ENCODE data around the gene SRM. TPM values are rescaled to one million over a fixed set of nuclear protein-coding genes. Genes with fewer than 3 reads are reported as not detected.

SRM gene
- total RNA-seq, 1 experiment from 2014 or later: 150 TPM

GRCh38 chr1:11107599-11107998, 47.8 kb upstream of the SRM start:
- CTCF ChIA-PET: no interaction called here
- no TSS peak for BruUV-seq (replicated peaks)
- H3K79me2 ChIP-seq (ENCODE audit: insufficient read depth, low read length): no peaks in the 10 kb centered on the region
- peaks cover 24 to 31% of the 10 kb centered on the region in 2 experiments; a peak in 3 of 4 replicates for H3K36me3 ChIP-seq (ENCODE audit: control insufficient read depth in 1 of 2, insufficient read depth in 2 of 2, low read length in 2 of 2)
- DNase-seq (ENCODE audit: low read depth, low spot score) (no peak), ATAC-seq (no peak)
- H2AFZ ChIP-seq (ENCODE audit: low read depth, low read length, poor library complexity, severe bottlenecking): no peak overlapping the region
- no peaks in the 10 kb centered on the region for H4K20me1 ChIP-seq (ENCODE audit: insufficient read depth)
- RAD21 ChIA-PET (ENCODE audit: low non-redundant PET in 1 of 2, low total read pairs in 2 of 2, uncharacterized antibody in 2 of 2, unreplicated experiment in 2 of 2): no interaction called here
- POLR2A ChIA-PET: interaction anchor here (1.7 kb wide), 1 partner anchor 9 kb away, joined by 4 read pairs; the partner anchor contains the start of gene EXOSC10
- no peak overlapping the region for H3K4me3 ChIP-seq (replicated peaks in 1 of 2; ENCODE audit: low read depth in 1 of 2, low read length in 2 of 2)
- no peaks in the 10 kb centered on the region for H3K4me1 ChIP-seq (ENCODE audit: control insufficient read depth in 1 of 2, insufficient read depth in 2 of 2, low read length in 2 of 2)
- H3K27ac ChIP-seq (ENCODE audit: low read depth, low read length): no peak overlapping the region
- H3K27me3 ChIP-seq (ENCODE audit: insufficient read depth, low read length): no peaks in the 10 kb centered on the region
- no peak for TF ChIP-seq EGR1 (IDR thresholded peaks at IDR 0.05; ENCODE audit: low read depth)
- TF ChIP-seq SRF (IDR thresholded peaks at IDR 0.05; ENCODE audit: low read depth): no peak
- no peak for TF ChIP-seq CTCF (IDR thresholded peaks at IDR 0.05 in 2 of 3, conservative IDR thresholded peaks at IDR 0.05 in 1 of 3; ENCODE audit: borderline replicate concordance in 1 of 3, insufficient read depth in 1 of 3, low read depth in 2 of 3, low read length in 2 of 3)
- TF ChIP-seq SIN3A (IDR thresholded peaks at IDR 0.05; ENCODE audit: low read depth): no peak
- TF ChIP-seq JUND (IDR thresholded peaks at IDR 0.05): no peak
- TF ChIP-seq POLR2A (IDR thresholded peaks at IDR 0.05; ENCODE audit: borderline replicate concordance, extremely low read depth, insufficient read depth, insufficient read length): no peak
- no peak for TF ChIP-seq ZNF274 (IDR thresholded peaks at IDR 0.05; ENCODE audit: low read depth, low read length)
- TF ChIP-seq RAD21 (IDR thresholded peaks at IDR 0.05; ENCODE audit: low read depth): no peak
- TF ChIP-seq POLR2AphosphoS5 (IDR thresholded peaks at IDR 0.05; ENCODE audit: low read depth, low read length): no peak
- H3K9ac ChIP-seq (ENCODE audit: low read length): no peak overlapping the region
- no peaks in the 10 kb centered on the region for H3K9me3 ChIP-seq (ENCODE audit: control insufficient read depth in 1 of 2, insufficient read depth in 1 of 2, low read depth in 1 of 2, low read length in 2 of 2)
- intact Hi-C loops (cut with micrococcal nuclease): no loop called here
- no peak overlapping the region for H3K4me2 ChIP-seq (ENCODE audit: low read length)
- no peaks in the 10 kb centered on the region for H3K9me2 ChIP-seq (ENCODE audit: insufficient read depth)

DNA sequence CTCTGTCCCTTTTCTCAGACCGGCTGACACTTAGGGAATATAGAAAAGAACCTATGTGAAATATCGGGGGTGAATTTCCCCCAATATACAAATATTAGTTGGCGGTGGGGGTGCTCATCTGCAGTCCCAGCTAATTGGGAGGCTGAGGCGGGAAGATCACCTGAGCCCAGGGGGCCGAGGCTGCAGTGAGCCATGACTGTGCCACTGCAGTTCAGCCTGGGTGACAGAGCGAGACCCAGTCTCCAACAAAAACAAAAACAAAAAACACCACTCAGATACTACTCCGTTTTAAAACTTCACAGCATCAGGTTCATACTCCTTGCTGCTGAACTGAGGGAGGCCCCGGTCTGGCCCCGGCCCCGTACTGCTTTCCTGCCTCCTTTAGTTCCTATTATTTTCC, 45.8 kb upstream of the SRM start:
- TF ChIP-seq POLR2AphosphoS5 (IDR thresholded peaks at IDR 0.05; ENCODE audit: low read depth, low read length) (no peak), ZNF274 (IDR thresholded peaks at IDR 0.05; ENCODE audit: low read depth, low read length) (no peak), TCF7L2 (IDR thresholded peaks at IDR 0.05; ENCODE audit: borderline replicate concordance, extremely low read depth, insufficient read depth, insufficient read length) (no peak), REST (IDR thresholded peaks at IDR 0.05; ENCODE audit: low read depth) (no peak), SRF (IDR thresholded peaks at IDR 0.05; ENCODE audit: low read depth) (no peak), JUND (IDR thresholded peaks at IDR 0.05) (no peak)
- TF ChIP-seq, protein P1, sequence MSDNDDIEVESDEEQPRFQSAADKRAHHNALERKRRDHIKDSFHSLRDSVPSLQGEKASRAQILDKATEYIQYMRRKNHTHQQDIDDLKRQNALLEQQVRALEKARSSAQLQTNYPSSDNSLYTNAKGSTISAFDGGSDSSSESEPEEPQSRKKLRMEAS (IDR thresholded peaks at IDR 0.05): no peak
- Histone ChIP-seq H3K4me2 (ENCODE audit: low read length) (no peak overlapping the region), H3K27me3 (ENCODE audit: insufficient read depth, low read length) (no peaks in the 10 kb centered on the region), H3K9ac (ENCODE audit: low read length) (no peak overlapping the region), H2AFZ (ENCODE audit: low read depth, low read length, poor library complexity, severe bottlenecking) (no peak overlapping the region), H3K4me1 (ENCODE audit: control insufficient read depth in 1 of 2, insufficient read depth in 2 of 2, low read length in 2 of 2) (peaks cover 0 to under 1% of the 10 kb centered on the region in 2 experiments; a peak in 2 of 4 replicates), H3K9me2 (ENCODE audit: insufficient read depth) (no peaks in the 10 kb centered on the region), H3K79me2 (ENCODE audit: insufficient read depth, low read length) (no peaks in the 10 kb centered on the region), H3K27ac (ENCODE audit: low read depth, low read length) (no peak overlapping the region), H3K9me3 (ENCODE audit: control insufficient read depth in 1 of 2, insufficient read depth in 1 of 2, low read depth in 1 of 2, low read length in 2 of 2) (no peaks in the 10 kb centered on the region), H3K4me3 (replicated peaks in 1 of 2; ENCODE audit: low read depth in 1 of 2, low read length in 2 of 2) (no peak overlapping the region), H3K36me3 (ENCODE audit: control insufficient read depth in 1 of 2, insufficient read depth in 2 of 2, low read length in 2 of 2) (peaks cover 19 to 22% of the 10 kb centered on the region in 2 experiments; a peak in 3 of 4 replicates), H4K20me1 (ENCODE audit: insufficient read depth) (no peaks in the 10 kb centered on the region)
- RAD21 ChIA-PET (ENCODE audit: low non-redundant PET in 1 of 2, low total read pairs in 2 of 2, uncharacterized antibody in 2 of 2, unreplicated experiment in 2 of 2): no interaction called here
- ATAC-seq: no peak
- intact Hi-C loops (cut with micrococcal nuclease): no loop called here
- no peak for DNase-seq (ENCODE audit: low read depth, low spot score)
- POLR2A ChIA-PET: no interaction called here
- CTCF ChIA-PET: no interaction called here
- BruUV-seq (replicated peaks): no TSS peak

All from HCT116 (cell line).